ENCODE data around the gene POFUT2.

DNA sequence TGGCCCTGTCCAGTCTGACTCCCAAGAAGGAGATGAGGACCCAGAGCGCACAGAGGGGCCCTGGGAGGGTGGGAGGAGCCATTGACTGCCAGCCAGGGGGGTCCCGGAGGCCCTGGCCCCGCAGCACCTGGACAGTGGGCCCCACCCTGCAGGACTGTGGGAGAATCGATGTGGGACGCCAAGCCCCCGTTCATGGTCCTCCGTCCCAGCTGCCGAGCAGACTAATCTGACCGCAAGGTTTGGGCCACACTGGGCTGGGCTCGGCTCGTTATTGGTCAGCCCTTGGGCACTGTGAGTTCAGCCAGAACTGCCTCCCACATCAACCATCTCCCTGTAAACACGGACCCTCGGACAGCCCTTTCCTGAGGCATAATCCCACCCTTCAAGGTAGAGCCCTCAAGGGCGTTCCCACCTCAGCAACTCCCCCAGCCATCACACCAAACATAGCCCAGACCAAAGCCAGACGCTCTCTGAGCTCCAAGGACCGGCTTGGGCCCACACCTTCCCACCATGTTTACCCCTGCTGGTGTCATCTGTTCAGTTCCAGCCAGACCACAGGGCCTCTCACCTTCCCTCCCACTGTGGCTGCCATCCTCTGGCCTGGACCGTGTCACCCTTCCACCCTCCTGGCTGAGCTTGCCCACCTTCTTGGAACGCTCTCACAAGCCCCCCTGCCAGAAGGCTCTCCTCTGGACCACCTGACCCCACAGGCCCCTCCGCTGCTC is 16.2 kb upstream of the POFUT2 start:
- TF ChIP-seq POLR2A (IDR thresholded peaks at IDR 0.05; ENCODE audit: low read depth, low read length): no peak
- no peak for TF ChIP-seq POLR2AphosphoS5 (IDR thresholded peaks at IDR 0.05; ENCODE audit: low read depth, low read length)
- TF ChIP-seq TAF1 (IDR thresholded peaks at IDR 0.05; ENCODE audit: borderline replicate concordance, low read depth, low read length): no peak
